ENCODE data around the gene TBX4. TPM values are rescaled to one million over a fixed set of nuclear protein-coding genes. Genes with fewer than 3 reads are reported as not detected.

The TBX4 gene
- total and polyA plus RNA-seq, 4 donors, result not detected

GRCh38 chr17:61500287-61500686, 48.1 kb downstream of the TBX4 start (continued):
- no peak for TF ChIP-seq NR2F2 (IDR thresholded peaks at IDR 0.05)
- no peak for TF ChIP-seq FOXA2 (IDR thresholded peaks at IDR 0.05)
- no peak for TF ChIP-seq HNF4A (conservative IDR thresholded peaks at IDR 0.05)
- TF ChIP-seq HNF4G (IDR thresholded peaks at IDR 0.05), result no peak
- no peak for TF ChIP-seq SP1 (IDR thresholded peaks at IDR 0.05)

- TF ChIP-seq JUND (IDR thresholded peaks at IDR 0.05), result no peak
- no peak for TF ChIP-seq RXRA (IDR thresholded peaks at IDR 0.05)
- no peak for TF ChIP-seq NR2F2 (IDR thresholded peaks at IDR 0.05)
- no peak for TF ChIP-seq EGR1 (IDR thresholded peaks at IDR 0.05; ENCODE audit: low read depth in 2 of 2)
- no peak for TF ChIP-seq FOXA2 (IDR thresholded peaks at IDR 0.05)
- TF ChIP-seq MAX (IDR thresholded peaks at IDR 0.05), result no peak
- no peak for TF ChIP-seq GABPA (IDR thresholded peaks at IDR 0.05 in 1 of 2, conservative IDR thresholded peaks at IDR 0.05 in 1 of 2)
- no peak for TF ChIP-seq YY1 (IDR thresholded peaks at IDR 0.05)
- no peak for TF ChIP-seq HNF4G (IDR thresholded peaks at IDR 0.05)
- no peak for TF ChIP-seq REST (IDR thresholded peaks at IDR 0.05)
- TF ChIP-seq TAF1 (conservative IDR thresholded peaks at IDR 0.05), result no peak
- TF ChIP-seq ZBTB33 (IDR thresholded peaks at IDR 0.05), result no peak
These were observed 50.1 kb downstream of the TBX4 start for GRCh38 chr17:61502292-61502691.

GRCh38 chr17:61503961-61504360, 51.7 kb downstream of the TBX4 start:
- Histone ChIP-seq H3K27me3 (ENCODE audit: control insufficient read depth in 4 of 4, insufficient read depth in 4 of 4, low read length in 3 of 4) (no peaks in the 10 kb centered on the region), H3K36me3 (ENCODE audit: control insufficient read depth in 4 of 4, insufficient read depth in 3 of 4, low read depth in 1 of 4, low read length in 3 of 4) (no peaks in the 10 kb centered on the region), H3K9ac (ENCODE audit: low read depth in 1 of 2, low read length in 2 of 2) (no peak overlapping the region), H3K9me3 (ENCODE audit: control insufficient read depth in 4 of 4, low read length in 3 of 4) (no peaks in the 10 kb centered on the region), H3K4me1 (ENCODE audit: control insufficient read depth in 4 of 4, insufficient read depth in 4 of 4, low read length in 3 of 4) (no peaks in the 10 kb centered on the region), H3K4me3 (ENCODE audit: low read depth in 1 of 3, low read length in 3 of 3) (no peak overlapping the region), H3K27ac (ENCODE audit: low read depth in 1 of 2, low read length in 2 of 2) (no peak overlapping the region)
- DNase-seq (ENCODE audit: low spot score), result no peak
- WGBS, result 63% methylated on average over 3 of the region's 3 CpGs
- TF ChIP-seq FOXA2 (IDR thresholded peaks at IDR 0.05) (no peak), ATF3 (IDR thresholded peaks at IDR 0.05) (no peak), RAD21 (IDR thresholded peaks at IDR 0.05) (no peak), TAF1 (conservative IDR thresholded peaks at IDR 0.05) (no peak), EGR1 (IDR thresholded peaks at IDR 0.05; ENCODE audit: low read depth in 2 of 2) (no peak), HNF4A (conservative IDR thresholded peaks at IDR 0.05) (no peak), ZBTB33 (IDR thresholded peaks at IDR 0.05) (no peak)

More at GRCh38 chr17:61502292-61502691, 50.1 kb downstream of the TBX4 start:
- H3K36me3 ChIP-seq (ENCODE audit: control insufficient read depth in 4 of 4, insufficient read depth in 3 of 4, low read depth in 1 of 4, low read length in 3 of 4), result no peaks in the 10 kb centered on the region
- no peaks in the 10 kb centered on the region for H3K4me1 ChIP-seq (ENCODE audit: control insufficient read depth in 4 of 4, insufficient read depth in 4 of 4, low read length in 3 of 4)
- H3K9ac ChIP-seq (ENCODE audit: low read depth in 1 of 2, low read length in 2 of 2), result no peak overlapping the region
- no peaks in the 10 kb centered on the region for H3K27me3 ChIP-seq (ENCODE audit: control insufficient read depth in 4 of 4, insufficient read depth in 4 of 4, low read length in 3 of 4)
- H3K4me3 ChIP-seq (ENCODE audit: low read depth in 1 of 3, low read length in 3 of 3), result no peak overlapping the region
- H3K27ac ChIP-seq (ENCODE audit: low read depth in 1 of 2, low read length in 2 of 2), result no peak overlapping the region
- no peaks in the 10 kb centered on the region for H3K9me3 ChIP-seq (ENCODE audit: control insufficient read depth in 4 of 4, low read length in 3 of 4)
- WGBS, result 95% methylated on average over 5 of the region's 5 CpGs
- no peak for DNase-seq (ENCODE audit: low spot score)

Data from liver (tissue), 9 donors.